ENCODE results near the gene PEX6. TPM values are rescaled to one million over a fixed set of nuclear protein-coding genes. Genes with fewer than 3 reads are reported as not detected.

The PEX6 gene
- total RNA-seq, 1 donor from 2014 or later: 13.8 TPM

DNA sequence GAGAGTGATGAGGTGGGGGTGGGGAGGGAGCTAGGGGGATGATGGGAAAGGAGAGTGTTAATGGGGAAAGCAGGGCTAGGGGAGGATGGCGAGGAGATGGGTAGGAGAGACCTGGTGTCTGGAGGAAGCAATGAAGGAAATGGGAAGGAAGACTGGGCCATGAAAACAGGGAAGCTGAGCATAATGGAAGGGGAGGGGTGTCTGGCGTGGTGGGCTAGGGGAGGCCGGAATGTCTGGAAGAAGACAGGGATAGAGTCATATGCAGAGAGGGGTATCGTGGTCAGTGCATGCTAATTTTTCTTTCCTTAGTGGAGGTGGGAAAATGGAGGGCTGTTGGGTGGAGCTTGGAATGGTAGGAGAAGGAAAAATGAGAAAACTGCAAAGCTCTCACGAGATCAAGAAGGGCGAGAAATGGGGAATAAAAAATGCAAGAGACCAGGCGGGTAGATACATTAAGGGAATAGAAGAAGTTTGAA lies 35.5 kb upstream of the PEX6 start:
- Mint-ChIP-seq H3K27me3 (ENCODE audit: unreplicated experiment) (peaks cover 13% of the 10 kb centered on the region), H3K4me3 (ENCODE audit: unreplicated experiment) (peak overlapping the region; percentile 98), H3K4me1 (ENCODE audit: low read depth, unreplicated experiment) (peaks cover 24% of the 10 kb centered on the region), H3K9me3 (ENCODE audit: unreplicated experiment) (peaks cover 10% of the 10 kb centered on the region), H3K36me3 (ENCODE audit: unreplicated experiment) (no peaks in the 10 kb centered on the region), H3K27ac (ENCODE audit: unreplicated experiment) (peak overlapping the region; percentile 93)
- TF ChIP-seq, protein P1, sequence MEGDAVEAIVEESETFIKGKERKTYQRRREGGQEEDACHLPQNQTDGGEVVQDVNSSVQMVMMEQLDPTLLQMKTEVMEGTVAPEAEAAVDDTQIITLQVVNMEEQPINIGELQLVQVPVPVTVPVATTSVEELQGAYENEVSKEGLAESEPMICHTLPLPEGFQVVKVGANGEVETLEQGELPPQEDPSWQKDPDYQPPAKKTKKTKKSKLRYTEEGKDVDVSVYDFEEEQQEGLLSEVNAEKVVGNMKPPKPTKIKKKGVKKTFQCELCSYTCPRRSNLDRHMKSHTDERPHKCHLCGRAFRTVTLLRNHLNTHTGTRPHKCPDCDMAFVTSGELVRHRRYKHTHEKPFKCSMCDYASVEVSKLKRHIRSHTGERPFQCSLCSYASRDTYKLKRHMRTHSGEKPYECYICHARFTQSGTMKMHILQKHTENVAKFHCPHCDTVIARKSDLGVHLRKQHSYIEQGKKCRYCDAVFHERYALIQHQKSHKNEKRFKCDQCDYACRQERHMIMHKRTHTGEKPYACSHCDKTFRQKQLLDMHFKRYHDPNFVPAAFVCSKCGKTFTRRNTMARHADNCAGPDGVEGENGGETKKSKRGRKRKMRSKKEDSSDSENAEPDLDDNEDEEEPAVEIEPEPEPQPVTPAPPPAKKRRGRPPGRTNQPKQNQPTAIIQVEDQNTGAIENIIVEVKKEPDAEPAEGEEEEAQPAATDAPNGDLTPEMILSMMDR (IDR thresholded peaks at IDR 0.05; ENCODE audit: partially characterized antibody, unreplicated experiment): no peak
- DNase-seq: no peak

DNA sequence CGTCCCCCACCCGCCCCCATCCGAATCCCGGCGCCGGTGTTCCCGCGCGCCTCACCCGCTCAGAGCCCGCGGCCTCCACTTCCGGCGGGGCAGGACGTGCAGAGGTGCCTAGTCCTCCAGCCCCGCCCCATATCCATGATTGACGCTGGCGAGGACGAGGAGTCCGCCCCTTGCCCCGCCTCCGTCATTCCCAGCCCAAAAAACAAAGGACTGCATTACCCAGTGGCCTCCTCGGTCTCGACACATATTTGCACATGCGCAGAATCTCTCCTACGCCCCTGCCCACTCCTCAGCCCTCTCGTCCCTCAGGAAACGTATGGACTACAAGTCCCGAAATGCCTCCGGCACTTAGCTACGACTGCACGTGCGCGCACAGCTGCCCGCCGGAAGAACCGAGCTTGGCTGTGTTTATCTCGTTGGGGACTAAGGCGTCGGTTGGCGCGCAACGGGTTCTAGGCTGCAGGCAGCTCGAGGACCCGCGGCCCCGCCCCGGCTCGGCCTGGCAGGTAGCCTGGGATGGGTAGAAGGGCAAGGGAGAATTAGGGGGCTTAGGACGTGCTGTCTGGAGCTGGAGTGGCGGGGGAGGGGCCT lies 35.0 kb upstream of the PEX6 start, which contains the start of the genes KLHDC3 and MEA1:
KLHDC3 (plus strand) TSS at position 407 of the 591 bp plus-strand sequence. CDS start 2,944 bp downstream, outside the sequence.
MEA1 (minus strand) TSS at position 104 of the 591 bp plus-strand sequence. CDS start 133 bp downstream, outside the sequence.
- no peaks in the 10 kb centered on the region for H3K36me3 Mint-ChIP-seq (ENCODE audit: unreplicated experiment)
- TF ChIP-seq, protein P1 (IDR thresholded peaks at IDR 0.05; ENCODE audit: partially characterized antibody, unreplicated experiment): no peak
- H3K27me3 Mint-ChIP-seq (ENCODE audit: unreplicated experiment): peaks cover 13% of the 10 kb centered on the region
- H3K9me3 Mint-ChIP-seq (ENCODE audit: unreplicated experiment): peaks cover 10% of the 10 kb centered on the region
- H3K27ac Mint-ChIP-seq (ENCODE audit: unreplicated experiment): peak within 1 kb of the TSS; percentile 93
- H3K4me3 Mint-ChIP-seq (ENCODE audit: unreplicated experiment): peak within 1 kb of the TSS; percentile 98
- peak; percentile 99 for DNase-seq
- H3K4me1 Mint-ChIP-seq (ENCODE audit: low read depth, unreplicated experiment): peaks cover 24% of the 10 kb centered on the region

DNA sequence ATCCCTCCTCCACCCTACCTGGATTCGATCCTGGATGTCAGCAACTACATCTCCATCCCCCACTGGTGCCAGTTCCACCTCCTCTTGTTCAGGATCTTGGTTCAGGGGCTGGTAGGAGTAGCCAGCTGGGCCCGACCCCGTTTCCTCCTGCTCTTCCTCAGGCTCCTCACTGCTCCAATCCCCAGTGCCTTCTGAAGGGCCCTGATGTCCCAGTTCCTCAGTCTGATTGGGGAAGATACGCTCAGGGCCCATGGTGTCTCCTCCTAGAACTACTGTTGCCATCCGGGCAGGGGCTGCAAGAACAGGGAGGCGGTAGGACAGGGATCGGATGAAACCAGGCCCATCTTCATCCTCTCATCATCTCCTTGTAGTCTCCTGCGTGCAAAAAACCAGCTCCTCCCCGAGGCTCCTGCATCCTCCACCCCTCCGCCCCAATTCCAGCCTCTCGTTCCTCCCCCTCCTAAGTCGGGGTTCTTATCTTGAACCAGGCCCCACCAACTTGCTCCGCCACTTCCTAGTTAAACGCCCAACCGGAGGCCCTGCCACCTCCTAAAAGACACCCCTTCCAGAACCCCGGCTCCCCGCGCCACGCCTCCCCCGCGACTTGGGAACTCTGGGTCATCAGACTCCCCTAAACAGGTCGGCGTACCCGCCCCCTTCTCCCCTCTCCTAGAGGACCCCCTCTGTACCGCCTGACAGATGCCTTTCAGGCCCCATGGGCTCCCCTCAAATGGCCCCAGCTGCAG lies 34.3 kb upstream of the PEX6 start:
- Mint-ChIP-seq H3K36me3 (ENCODE audit: unreplicated experiment) (no peaks in the 10 kb centered on the region), H3K4me1 (ENCODE audit: low read depth, unreplicated experiment) (peaks cover 24% of the 10 kb centered on the region)

DNA sequence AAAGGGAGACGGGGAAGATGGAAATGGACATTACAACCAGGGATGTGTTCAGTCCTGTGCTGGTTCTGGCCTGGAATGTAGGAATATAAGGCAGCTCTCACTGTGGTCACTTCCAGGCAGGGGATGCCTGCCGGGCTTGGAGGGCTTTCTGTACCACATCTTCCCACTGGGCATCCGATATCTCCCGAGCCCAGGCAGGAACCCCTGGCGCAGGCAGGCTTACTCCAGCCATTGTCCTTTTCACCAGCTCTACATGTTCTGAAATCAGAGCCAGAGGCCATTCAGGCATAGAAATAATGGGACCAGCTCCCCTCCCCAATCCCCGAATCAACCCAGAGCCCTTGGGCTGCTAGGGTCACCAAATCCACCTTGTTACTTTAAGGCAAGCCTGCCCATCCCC lies 33.4 kb upstream of the PEX6 start:
- H3K27me3 Mint-ChIP-seq (ENCODE audit: unreplicated experiment): peaks cover 13% of the 10 kb centered on the region
- peak overlapping the region; percentile 69 for H3K4me3 Mint-ChIP-seq (ENCODE audit: unreplicated experiment)
- TF ChIP-seq, protein P1 (IDR thresholded peaks at IDR 0.05; ENCODE audit: partially characterized antibody, unreplicated experiment): no peak
- H3K36me3 Mint-ChIP-seq (ENCODE audit: unreplicated experiment): no peaks in the 10 kb centered on the region
- no peak for DNase-seq
- peaks cover 21% of the 10 kb centered on the region for H3K4me1 Mint-ChIP-seq (ENCODE audit: low read depth, unreplicated experiment)
- peaks cover 9% of the 10 kb centered on the region for H3K9me3 Mint-ChIP-seq (ENCODE audit: unreplicated experiment)
- no peak overlapping the region for H3K27ac Mint-ChIP-seq (ENCODE audit: unreplicated experiment)

More for the DNA sequence above, 34.3 kb upstream of the PEX6 start:
- peak overlapping the region; percentile 76 for H3K27ac Mint-ChIP-seq (ENCODE audit: unreplicated experiment)
- DNase-seq: no peak
- TF ChIP-seq, protein P1 (IDR thresholded peaks at IDR 0.05; ENCODE audit: partially characterized antibody, unreplicated experiment): no peak
- H3K27me3 Mint-ChIP-seq (ENCODE audit: unreplicated experiment): peaks cover 13% of the 10 kb centered on the region
- peaks cover 10% of the 10 kb centered on the region for H3K9me3 Mint-ChIP-seq (ENCODE audit: unreplicated experiment)
- peak overlapping the region; percentile 98 for H3K4me3 Mint-ChIP-seq (ENCODE audit: unreplicated experiment)
